ENCODE data around the gene TDRD6. TPM values are rescaled to one million over a fixed set of nuclear protein-coding genes. Genes with fewer than 3 reads are reported as not detected.

The TDRD6 gene
- total and polyA plus RNA-seq, 2 donors = 0.13 to 1.9 TPM

DNA sequence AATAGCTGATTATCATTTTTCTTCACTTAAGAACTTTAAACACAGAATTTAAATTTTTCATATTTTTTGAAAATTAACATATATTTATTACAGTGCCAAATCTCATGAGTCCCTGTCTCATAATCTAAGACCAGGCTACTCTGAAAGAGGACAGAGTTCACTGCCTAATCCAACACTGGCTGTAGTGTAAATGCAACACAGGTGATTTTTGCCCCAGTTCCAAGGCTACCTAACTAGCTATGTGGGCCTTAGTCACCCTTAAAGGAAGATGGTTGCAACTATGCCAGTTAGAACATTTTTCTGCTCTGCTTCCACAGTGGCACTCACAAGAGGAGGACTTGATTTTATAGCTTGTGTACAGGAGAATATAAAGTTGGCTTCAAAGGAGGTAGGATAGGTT lies 30.0 kb upstream of the TDRD6 start:
- no peak for DNase-seq (ENCODE audit: extremely low spot score)
- Histone ChIP-seq H3K4me1 (ENCODE audit: insufficient read depth) (no peaks in the 10 kb centered on the region), H3K27ac (ENCODE audit: low read depth) (no peak overlapping the region)

DNA sequence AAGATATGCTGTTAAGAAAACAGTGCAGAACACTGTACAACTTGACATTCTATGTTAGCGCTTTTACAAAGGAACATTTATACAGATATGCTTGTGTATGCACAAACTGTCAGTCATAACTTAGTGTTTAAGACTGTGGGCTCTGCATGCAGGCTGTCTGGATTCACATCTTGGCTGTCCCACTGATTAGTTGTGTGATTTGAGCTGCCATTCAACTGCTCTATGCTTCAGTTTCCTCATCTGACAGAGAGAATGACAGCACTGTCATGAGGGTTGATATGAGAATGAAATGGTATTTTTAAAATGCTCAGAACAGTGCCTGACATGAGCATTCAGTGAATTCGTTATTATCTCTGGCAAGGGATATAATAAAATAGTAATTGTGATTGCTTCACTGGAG lies 26.2 kb upstream of the TDRD6 start:
- H3K36me3 ChIP-seq (ENCODE audit: insufficient read depth) = no peaks in the 10 kb centered on the region
- 78% methylated on average over 2 of the region's 2 CpGs for WGBS

More for the DNA sequence above, 30.0 kb upstream of the TDRD6 start:
- Histone ChIP-seq H3K36me3 (ENCODE audit: insufficient read depth) (no peaks in the 10 kb centered on the region), H3K4me3 (ENCODE audit: low read depth, low read length) (no peak overlapping the region)

DNA sequence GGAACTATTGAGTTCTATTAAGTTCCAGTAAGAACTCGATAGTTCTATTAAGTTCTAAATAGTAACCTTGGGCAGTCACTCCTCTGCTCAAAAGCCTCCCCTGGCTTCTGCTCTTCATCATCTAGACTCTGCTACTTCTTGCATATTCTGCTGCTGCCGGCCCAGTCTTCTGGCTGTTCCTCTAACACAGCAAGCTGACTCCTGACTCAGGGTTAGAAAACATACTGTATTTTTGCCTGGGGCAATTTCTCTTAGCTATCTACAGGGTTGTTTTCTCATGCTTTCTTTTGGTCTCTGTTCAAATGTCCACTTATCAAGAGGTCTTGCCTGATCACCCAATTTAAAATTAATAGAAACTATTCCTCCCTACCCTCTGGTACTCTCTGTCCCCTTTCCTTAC lies 20.3 kb upstream of the TDRD6 start:
- WGBS = 93% methylated on average over 2 of the region's 2 CpGs
- Histone ChIP-seq H3K36me3 (ENCODE audit: insufficient read depth) (no peaks in the 10 kb centered on the region), H3K4me1 (ENCODE audit: insufficient read depth) (no peaks in the 10 kb centered on the region), H3K27ac (ENCODE audit: low read depth) (no peak overlapping the region), H3K4me3 (ENCODE audit: low read depth, low read length) (no peak overlapping the region)
- no peak for DNase-seq (ENCODE audit: extremely low spot score)

More for the DNA sequence above, 26.2 kb upstream of the TDRD6 start:
- Histone ChIP-seq H3K27ac (ENCODE audit: low read depth) (no peak overlapping the region), H3K4me1 (ENCODE audit: insufficient read depth) (no peaks in the 10 kb centered on the region), H3K4me3 (ENCODE audit: low read depth, low read length) (no peak overlapping the region)
- DNase-seq (ENCODE audit: extremely low spot score) = no peak

DNA sequence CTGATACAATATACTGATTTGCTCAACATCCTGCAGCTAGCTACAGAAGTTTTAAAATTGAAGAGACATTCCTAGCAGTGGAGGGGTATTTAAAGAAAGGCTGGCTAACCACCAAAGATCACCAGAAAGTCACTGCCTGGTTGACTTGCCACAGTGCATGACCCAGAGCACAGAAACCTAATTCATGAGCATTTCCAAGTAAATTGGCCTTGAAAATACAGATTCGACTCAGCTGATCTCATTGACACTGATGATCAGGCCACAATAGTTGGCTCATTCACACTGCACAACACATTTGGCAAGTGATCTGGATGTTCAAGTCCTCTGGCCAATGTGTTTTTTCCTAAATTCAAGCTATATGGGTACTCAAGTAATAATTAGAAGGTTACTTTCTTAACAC lies 13.3 kb upstream of the TDRD6 start:
- no peak for DNase-seq (ENCODE audit: extremely low spot score)
- H3K4me3 ChIP-seq (ENCODE audit: low read depth, low read length) = no peak overlapping the region
- H3K4me1 ChIP-seq (ENCODE audit: insufficient read depth) = no peaks in the 10 kb centered on the region
- no peak overlapping the region for H3K27ac ChIP-seq (ENCODE audit: low read depth)
- H3K36me3 ChIP-seq (ENCODE audit: insufficient read depth) = no peaks in the 10 kb centered on the region
- WGBS = 91% methylated on average over 1 of the region's 1 CpG

DNA sequence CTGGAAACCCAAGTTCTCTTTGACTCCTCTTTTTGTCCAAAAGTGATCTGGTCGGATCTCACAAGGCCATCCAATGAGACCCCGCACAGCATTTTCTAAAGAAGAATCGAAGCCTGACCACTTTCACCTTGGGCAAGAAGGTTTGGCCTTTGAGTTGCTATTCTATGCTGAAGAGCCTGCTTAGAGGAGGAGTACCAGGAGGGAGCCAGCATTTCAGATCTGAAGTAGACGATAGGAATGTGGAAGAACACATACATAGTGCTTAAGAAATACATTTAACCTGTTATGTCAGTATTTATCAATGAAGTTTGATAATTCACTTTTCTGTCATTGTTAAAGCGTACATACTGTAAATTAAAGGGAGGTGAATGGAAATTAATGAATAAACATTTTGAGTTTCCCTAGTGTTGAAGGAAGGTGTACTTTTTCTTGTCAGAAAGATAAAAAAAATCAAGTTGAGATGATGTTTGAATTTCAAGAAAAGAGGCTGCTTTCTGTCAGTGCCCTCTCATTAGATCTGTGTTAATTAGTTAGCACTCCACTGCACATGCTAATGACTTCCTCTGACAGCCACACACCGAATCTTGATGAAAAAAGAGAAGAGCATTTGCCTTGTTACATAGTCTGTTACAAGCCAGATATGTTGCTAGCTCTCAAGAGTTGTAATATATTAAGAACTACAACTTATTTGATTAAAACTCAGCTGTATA lies 10.9 kb upstream of the TDRD6 start:
- H3K36me3 ChIP-seq (ENCODE audit: insufficient read depth) = no peaks in the 10 kb centered on the region
- H3K27ac ChIP-seq (ENCODE audit: low read depth) = no peak overlapping the region
- H3K4me3 ChIP-seq (ENCODE audit: low read depth, low read length) = no peak overlapping the region
- H3K4me1 ChIP-seq (ENCODE audit: insufficient read depth) = no peaks in the 10 kb centered on the region
- WGBS = 89% methylated on average over 6 of the region's 6 CpGs
- DNase-seq (ENCODE audit: extremely low spot score) = no peak

DNA sequence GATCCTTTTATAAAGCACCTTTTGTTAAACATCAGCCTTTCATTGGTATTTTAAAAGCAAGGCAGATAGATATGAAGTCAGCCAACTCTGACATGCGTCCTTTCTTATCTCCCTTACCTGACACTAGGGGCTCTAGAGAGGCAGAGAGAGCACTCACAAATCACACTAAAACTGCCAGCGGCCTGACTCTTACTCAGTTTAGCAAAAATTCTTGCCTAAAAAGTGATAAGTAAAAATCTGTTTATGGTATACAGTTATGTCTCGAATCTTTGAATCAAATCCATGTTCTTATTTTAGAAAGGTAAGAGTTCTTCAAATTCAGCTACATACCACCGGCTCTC lies 10.4 kb upstream of the TDRD6 start:
- H3K4me1 ChIP-seq (ENCODE audit: insufficient read depth) = no peaks in the 10 kb centered on the region
- no peak overlapping the region for H3K27ac ChIP-seq (ENCODE audit: low read depth)
- H3K4me3 ChIP-seq (ENCODE audit: low read depth, low read length) = no peak overlapping the region
- H3K36me3 ChIP-seq (ENCODE audit: insufficient read depth) = no peaks in the 10 kb centered on the region
- DNase-seq (ENCODE audit: extremely low spot score) = no peak
- WGBS = 72% methylated on average over 4 of the region's 4 CpGs

DNA sequence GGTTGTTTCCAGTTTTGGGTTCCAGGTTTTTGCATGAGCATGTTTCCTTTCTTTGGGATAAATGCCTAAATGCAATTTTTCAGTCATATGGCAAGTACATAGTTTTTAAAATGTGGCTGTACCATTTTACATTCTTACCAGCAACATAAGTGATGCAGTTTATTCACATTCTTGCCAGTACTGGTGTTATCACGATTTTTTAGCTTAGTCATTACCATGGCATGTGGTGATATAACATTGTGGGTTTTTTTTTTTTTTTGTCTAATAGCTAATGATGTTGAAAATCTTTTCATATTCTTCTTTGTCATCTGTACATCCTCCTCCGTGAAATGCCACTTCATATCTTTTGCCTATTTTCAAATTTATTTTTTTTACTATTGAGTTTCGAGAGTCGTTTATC lies 2.9 kb upstream of the TDRD6 start:
- DNase-seq (ENCODE audit: extremely low spot score) = no peak
- H3K36me3 ChIP-seq (ENCODE audit: insufficient read depth) = no peaks in the 10 kb centered on the region
- WGBS = 77% methylated on average over 4 of the region's 4 CpGs
- H3K27ac ChIP-seq (ENCODE audit: low read depth) = no peak overlapping the region
- H3K4me3 ChIP-seq (ENCODE audit: low read depth, low read length) = no peak overlapping the region
- no peaks in the 10 kb centered on the region for H3K4me1 ChIP-seq (ENCODE audit: insufficient read depth)

DNA sequence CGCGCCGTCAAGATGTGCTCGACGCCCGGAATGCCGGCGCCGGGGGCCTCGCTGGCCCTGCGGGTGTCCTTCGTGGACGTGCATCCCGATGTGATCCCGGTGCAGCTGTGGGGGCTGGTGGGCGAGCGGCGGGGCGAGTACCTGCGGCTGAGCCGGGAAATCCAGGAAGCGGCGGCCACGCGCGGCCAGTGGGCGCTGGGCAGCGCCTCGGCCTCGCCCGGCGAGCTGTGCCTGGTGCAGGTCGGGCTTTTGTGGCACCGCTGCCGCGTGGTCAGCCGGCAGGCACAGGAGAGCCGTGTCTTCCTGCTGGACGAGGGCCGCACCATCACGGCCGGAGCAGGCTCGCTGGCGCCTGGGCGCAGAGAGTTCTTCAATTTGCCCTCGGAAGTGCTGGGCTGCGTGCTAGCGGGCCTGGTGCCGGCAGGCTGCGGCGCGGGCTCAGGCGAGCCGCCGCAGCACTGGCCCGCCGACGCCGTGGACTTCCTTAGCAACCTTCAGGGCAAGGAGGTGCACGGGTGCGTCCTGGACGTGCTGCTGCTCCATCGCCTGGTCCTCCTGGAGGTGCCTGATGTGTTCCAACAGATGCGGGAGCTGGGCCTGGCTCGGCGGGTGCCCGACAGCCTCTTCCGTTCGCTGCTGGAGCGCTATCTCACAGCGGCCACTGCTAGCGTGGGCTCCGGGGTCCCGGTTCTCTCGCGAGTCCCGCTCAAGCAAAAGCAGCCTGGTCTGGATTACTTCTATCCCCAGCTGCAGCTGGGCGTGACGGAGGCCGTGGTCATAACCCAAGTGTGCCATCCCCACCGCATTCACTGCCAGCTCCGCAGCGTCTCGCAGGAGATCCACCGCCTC lies 656 bp downstream of the TDRD6 start:
- WGBS = 96% methylated on average over 85 of the region's 85 CpGs
- H3K27ac ChIP-seq (ENCODE audit: low read depth) = no peak overlapping the region
- no peak overlapping the region for H3K4me3 ChIP-seq (ENCODE audit: low read depth, low read length)
- H3K4me1 ChIP-seq (ENCODE audit: insufficient read depth) = no peaks in the 10 kb centered on the region
- DNase-seq (ENCODE audit: extremely low spot score) = no peak
- H3K36me3 ChIP-seq (ENCODE audit: insufficient read depth) = no peaks in the 10 kb centered on the region

DNA sequence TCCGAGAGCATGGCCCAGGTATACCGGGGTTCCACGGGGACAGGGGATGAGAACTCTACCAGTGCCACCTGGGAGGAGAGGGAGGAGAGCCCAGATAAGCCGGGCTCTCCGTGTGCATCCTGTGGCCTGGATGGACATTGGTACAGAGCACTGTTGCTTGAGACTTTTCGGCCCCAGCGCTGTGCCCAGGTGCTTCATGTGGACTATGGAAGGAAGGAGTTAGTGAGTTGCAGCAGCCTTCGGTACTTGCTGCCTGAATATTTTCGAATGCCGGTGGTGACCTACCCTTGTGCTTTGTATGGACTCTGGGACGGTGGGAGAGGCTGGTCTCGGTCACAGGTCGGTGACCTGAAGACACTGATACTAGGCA lies 1.3 kb downstream of the TDRD6 start:
- Histone ChIP-seq H3K4me3 (ENCODE audit: low read depth, low read length) (no peak overlapping the region), H3K36me3 (ENCODE audit: insufficient read depth) (no peaks in the 10 kb centered on the region), H3K4me1 (ENCODE audit: insufficient read depth) (no peaks in the 10 kb centered on the region), H3K27ac (ENCODE audit: low read depth) (no peak overlapping the region)
- DNase-seq (ENCODE audit: extremely low spot score) = no peak
- WGBS = 97% methylated on average over 13 of the region's 13 CpGs

DNA sequence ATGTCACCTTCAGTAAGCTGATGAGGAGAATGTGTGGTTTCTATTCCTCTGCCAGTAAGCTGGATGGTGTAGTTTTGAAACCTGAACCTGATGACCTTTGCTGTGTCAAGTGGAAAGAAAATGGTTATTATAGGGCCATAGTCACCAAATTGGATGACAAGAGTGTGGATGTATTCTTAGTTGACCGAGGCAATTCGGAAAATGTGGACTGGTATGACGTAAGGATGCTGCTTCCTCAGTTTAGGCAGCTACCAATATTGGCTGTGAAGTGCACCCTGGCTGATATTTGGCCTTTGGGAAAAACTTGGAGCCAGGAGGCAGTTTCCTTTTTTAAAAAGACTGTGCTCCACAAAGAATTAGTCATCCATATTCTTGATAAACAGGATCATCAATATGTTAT lies 2.0 kb downstream of the TDRD6 start:
- WGBS = 89% methylated on average over 3 of the region's 3 CpGs
- no peak for DNase-seq (ENCODE audit: extremely low spot score)
- H3K27ac ChIP-seq (ENCODE audit: low read depth) = no peak overlapping the region
- H3K36me3 ChIP-seq (ENCODE audit: insufficient read depth) = no peaks in the 10 kb centered on the region
- no peak overlapping the region for H3K4me3 ChIP-seq (ENCODE audit: low read depth, low read length)
- H3K4me1 ChIP-seq (ENCODE audit: insufficient read depth) = no peaks in the 10 kb centered on the region

DNA sequence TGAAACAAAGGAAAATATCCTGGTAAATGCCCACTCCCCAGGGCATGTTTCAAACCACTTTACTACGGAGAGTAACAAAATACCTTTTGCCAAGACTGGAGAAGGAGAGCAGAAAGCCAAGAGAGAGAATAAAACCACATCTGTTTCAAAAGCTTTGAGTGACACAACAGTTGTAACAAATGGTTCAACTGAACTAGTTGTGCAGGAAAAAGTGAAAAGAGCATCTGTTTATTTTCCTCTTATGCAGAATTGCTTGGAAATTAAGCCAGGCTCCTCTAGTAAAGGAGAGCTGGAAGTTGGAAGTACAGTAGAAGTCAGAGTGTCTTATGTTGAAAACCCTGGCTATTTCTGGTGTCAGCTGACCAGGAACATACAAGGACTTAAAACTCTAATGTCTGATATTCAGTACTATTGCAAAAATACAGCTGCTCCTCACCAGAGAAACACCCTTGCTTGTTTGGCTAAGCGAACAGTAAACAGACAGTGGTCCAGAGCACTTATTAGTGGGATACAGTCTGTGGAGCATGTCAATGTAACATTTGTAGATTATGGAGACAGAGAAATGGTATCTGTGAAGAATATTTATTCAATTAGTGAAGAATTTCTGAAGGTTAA lies 2.6 kb downstream of the TDRD6 start:
- WGBS = 73% methylated on average over 2 of the region's 2 CpGs
- H3K27ac ChIP-seq (ENCODE audit: low read depth) = no peak overlapping the region
- no peak for DNase-seq (ENCODE audit: extremely low spot score)

DNA sequence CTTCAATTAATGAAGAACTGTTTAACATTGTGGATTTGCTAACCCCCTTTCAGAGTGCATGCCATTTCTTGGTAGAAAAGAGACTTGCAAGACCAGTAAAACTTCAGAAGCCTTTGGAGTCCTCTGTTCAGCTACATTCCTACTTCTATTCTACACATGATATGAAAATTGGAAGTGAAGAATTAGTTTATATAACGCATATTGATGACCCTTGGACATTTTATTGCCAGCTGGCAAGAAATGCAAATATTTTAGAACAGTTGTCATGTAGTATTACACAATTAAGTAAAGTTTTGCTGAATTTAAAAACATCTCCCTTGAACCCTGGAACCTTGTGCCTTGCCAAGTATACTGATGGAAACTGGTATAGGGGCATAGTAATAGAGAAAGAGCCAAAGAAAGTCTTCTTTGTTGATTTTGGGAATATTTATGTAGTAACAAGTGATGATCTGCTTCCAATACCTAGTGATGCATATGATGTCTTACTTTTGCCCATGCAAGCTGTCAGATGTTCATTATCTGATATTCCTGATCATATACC lies 3.3 kb downstream of the TDRD6 start:
- H3K4me1 ChIP-seq (ENCODE audit: insufficient read depth) = no peaks in the 10 kb centered on the region
- no peak overlapping the region for H3K27ac ChIP-seq (ENCODE audit: low read depth)
- no peaks in the 10 kb centered on the region for H3K36me3 ChIP-seq (ENCODE audit: insufficient read depth)
- no peak for DNase-seq (ENCODE audit: extremely low spot score)
- H3K4me3 ChIP-seq (ENCODE audit: low read depth, low read length) = no peak overlapping the region
- WGBS = 57% methylated on average over 1 of the region's 1 CpG

More for the DNA sequence above, 2.6 kb downstream of the TDRD6 start:
- no peak overlapping the region for H3K4me3 ChIP-seq (ENCODE audit: low read depth, low read length)
- no peaks in the 10 kb centered on the region for H3K4me1 ChIP-seq (ENCODE audit: insufficient read depth)
- H3K36me3 ChIP-seq (ENCODE audit: insufficient read depth) = no peaks in the 10 kb centered on the region

DNA sequence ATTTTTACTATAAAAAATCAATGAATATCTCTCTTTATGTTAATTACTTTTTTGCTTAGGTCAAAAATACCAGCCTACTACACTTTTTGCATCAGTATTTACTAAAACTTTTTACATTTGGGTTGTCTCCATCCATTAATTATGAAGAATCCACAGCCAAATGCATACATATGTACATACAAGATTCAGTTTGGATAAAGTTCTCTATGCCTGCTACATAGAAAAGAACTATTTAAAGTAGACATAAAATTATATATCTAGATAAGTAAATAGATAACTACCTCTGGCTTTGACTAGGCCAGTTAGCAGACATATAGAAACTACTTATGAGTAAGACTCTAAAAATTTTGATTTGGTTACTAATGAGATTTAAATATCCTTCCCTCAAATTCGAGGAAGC lies 12.3 kb downstream of the TDRD6 start:
- 77% methylated on average over 1 of the region's 1 CpG for WGBS
- no peaks in the 10 kb centered on the region for H3K36me3 ChIP-seq (ENCODE audit: insufficient read depth)
- H3K4me3 ChIP-seq (ENCODE audit: low read depth, low read length) = no peak overlapping the region
- DNase-seq (ENCODE audit: extremely low spot score) = no peak
- no peaks in the 10 kb centered on the region for H3K4me1 ChIP-seq (ENCODE audit: insufficient read depth)
- no peak overlapping the region for H3K27ac ChIP-seq (ENCODE audit: low read depth)

DNA sequence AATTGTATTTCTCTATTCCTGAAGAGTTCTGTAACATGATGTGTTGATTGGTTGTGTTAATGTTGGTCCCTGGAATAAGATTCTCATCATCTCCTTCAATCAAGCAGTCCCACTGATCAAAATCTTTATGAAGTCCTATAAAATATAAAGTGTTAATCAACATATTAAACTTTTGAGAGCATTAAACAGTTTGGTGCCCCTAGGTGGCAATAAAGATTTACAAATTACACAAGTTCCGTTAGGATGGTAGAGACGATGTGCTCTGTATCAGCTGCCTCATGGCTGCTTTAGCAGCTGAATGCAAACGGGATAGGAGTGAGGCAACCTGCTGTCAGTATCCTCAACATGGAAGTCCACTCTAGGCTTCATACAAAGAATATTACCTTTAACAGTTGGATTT lies 16.9 kb downstream of the TDRD6 start:
- WGBS = 7% methylated on average over 3 of the region's 3 CpGs
- H3K4me1 ChIP-seq (ENCODE audit: insufficient read depth) = no peaks in the 10 kb centered on the region
- DNase-seq (ENCODE audit: extremely low spot score) = peak; percentile 3
- H3K36me3 ChIP-seq (ENCODE audit: insufficient read depth) = no peaks in the 10 kb centered on the region
- no peak overlapping the region for H3K4me3 ChIP-seq (ENCODE audit: low read depth, low read length)
- no peak overlapping the region for H3K27ac ChIP-seq (ENCODE audit: low read depth)

Measured in urinary bladder (tissue), 4 donors.